Fibroblast of mammary gland (primary cell): ENCODE measurements around the gene OTOGL.

Source experiments
- DNase-seq: peaks from one replicate; pipeline ENCODE4 v3.0.0-alpha.2; 2010; ENCODE audit warnings: low read depth
- H3K4me3 ChIP-seq: 2 replicates; pipeline ENCODE4 v1.5.1; 2011; ENCODE audit warnings: low read depth, mild to moderate bottlenecking, low read length, moderate library complexity; ENCODE audit not compliant: control insufficient read depth
- CTCF ChIP-seq: conservative IDR thresholded peaks from 2 replicates; pipeline ENCODE4 v1.5.1; 2011; ENCODE audit warnings: low read depth, low read length, inconsistent platforms; ENCODE audit not compliant: control insufficient read depth, insufficient read depth

OTOGL gene

GRCh38 chr12:80419644-80420043, 320.3 kb downstream of the OTOGL start:
- H3K4me3 ChIP-seq, result no peak overlapping the region
- no peak for TF ChIP-seq CTCF
- DNase-seq, result no peak

GRCh38 chr12:80420075-80420474, 320.7 kb downstream of the OTOGL start:
- no peak for TF ChIP-seq CTCF
- no peak overlapping the region for H3K4me3 ChIP-seq
- no peak for DNase-seq

GRCh38 chr12:80422550-80422949, 323.2 kb downstream of the OTOGL start:
- DNase-seq, result no peak
- H3K4me3 ChIP-seq, result no peak overlapping the region
- no peak for TF ChIP-seq CTCF
